CD14-positive monocyte (primary cell): ENCODE results near the gene TAP2. TPM values are rescaled to one million over a fixed set of nuclear protein-coding genes. Genes with fewer than 3 reads are reported as not detected.
A peak's percentile ranks its signal among the peaks of the same experiment; 100 is the strongest.

Source experiments
- DNase-seq, 3 donors: peaks; one replicate each; pipeline ENCODE4 v3.0.0-alpha.2; 2011 to 2022
- H2AFZ ChIP-seq: 2 replicates; pipeline ENCODE4 v1.6.0; 2012; ENCODE audit warnings: mild to moderate bottlenecking, low read depth, low read length, inconsistent platforms; ENCODE audit not compliant: insufficient read depth, poor library complexity, severe bottlenecking
- H3K27ac ChIP-seq, 2 donors: 1 replicate in 1 of 2; 2 replicates in 1 of 2; pipeline ENCODE4 v1.5.1; 2012 to 2013; ENCODE audit warnings: low read length in 2 of 2, control low read depth in 1 of 2, inconsistent platforms in 1 of 2, low read depth in 1 of 2, mild to moderate bottlenecking in 1 of 2
- H3K27me3 ChIP-seq, 2 donors: one replicate each; pipeline versions ENCODE4 v1.6.0 to v1.6.1; 2011 to 2013; ENCODE audit warnings: low read length in 2 of 2; ENCODE audit not compliant: control insufficient read depth in 2 of 2, insufficient read depth in 2 of 2
- H3K36me3 ChIP-seq, 2 donors: replicated peaks in 1 of 2; 1 replicate in 1 of 2; 2 replicates in 1 of 2; pipeline versions ENCODE4 v1.5.1 to v1.6.1; 2012 to 2013; ENCODE audit warnings: low read length in 2 of 2, control low read depth in 1 of 2, inconsistent platforms in 1 of 2, mild to moderate bottlenecking in 1 of 2; ENCODE audit not compliant: insufficient read depth in 2 of 2, control insufficient read depth in 1 of 2
- H3K4me1 ChIP-seq, 2 donors: 1 replicate in 1 of 2; 2 replicates in 1 of 2; pipeline versions ENCODE4 v1.5.1 to v1.6.1; 2012 to 2013; ENCODE audit warnings: low read length in 2 of 2, control low read depth in 1 of 2, inconsistent platforms in 1 of 2, mild to moderate bottlenecking in 1 of 2, moderate library complexity in 1 of 2; ENCODE audit not compliant: insufficient read depth in 2 of 2, control insufficient read depth in 1 of 2
- H3K4me2 ChIP-seq: replicated peaks from 2 replicates; pipeline ENCODE3; 2012; ENCODE audit warnings: low read length, moderate library complexity, mild to moderate bottlenecking; ENCODE audit not compliant: poor library complexity, severe bottlenecking; ENCODE audit errors: extremely low read depth
- H3K4me3 ChIP-seq, 3 experiments: fragments of 200-600 bp in 1 of 3; sonication (generic) in 1 of 3; replicated peaks in 1 of 3; 1 replicate in 2 of 3; 2 replicates in 1 of 3; pipeline ENCODE4 v1.5.1; 2011 to 2013; ENCODE audit warnings: low read length in 3 of 3, mild to moderate bottlenecking in 3 of 3, control low read depth in 2 of 3, low read depth in 2 of 3, inconsistent platforms in 1 of 3, moderate library complexity in 1 of 3
- H3K79me2 ChIP-seq: 2 replicates; pipeline ENCODE4 v1.6.0; 2012; ENCODE audit warnings: mild to moderate bottlenecking, control low read depth, inconsistent platforms, low read length, moderate library complexity; ENCODE audit not compliant: insufficient read depth
- H3K9ac ChIP-seq: 2 replicates; pipeline ENCODE4 v1.6.0; 2017; ENCODE audit warnings: low read length, mild to moderate bottlenecking; ENCODE audit not compliant: insufficient read depth, poor library complexity, severe bottlenecking
- H3K9me3 ChIP-seq, 2 donors: replicated peaks in 1 of 2; 1 replicate in 1 of 2; 2 replicates in 1 of 2; pipeline versions ENCODE4 v1.5.1 to v1.6.1; 2012 to 2013; ENCODE audit warnings: low read length in 2 of 2, control low read depth in 1 of 2; ENCODE audit not compliant: control insufficient read depth in 1 of 2, insufficient read depth in 1 of 2
- H4K20me1 ChIP-seq: 2 replicates; pipeline ENCODE4 v1.6.0; 2012; ENCODE audit warnings: mild to moderate bottlenecking, low read length, control low read depth, moderate library complexity; ENCODE audit not compliant: insufficient read depth
- H3K27ac Mint-ChIP-seq, 7 donors: one replicate each; pipeline ENCODE4 v1.8.0; 2020; ENCODE audit warnings: mild to moderate bottlenecking in 7 of 7, mixed read lengths in 7 of 7, moderate library complexity in 6 of 7, inconsistent platforms in 2 of 7
- H3K27me3 Mint-ChIP-seq, 3 donors: one replicate each; pipeline ENCODE4 v1.8.0; 2021 to 2022; ENCODE audit warnings: low read depth in 3 of 3, mild to moderate bottlenecking in 3 of 3, mixed read lengths in 3 of 3, moderate library complexity in 3 of 3, inconsistent platforms in 1 of 3
- H3K36me3 Mint-ChIP-seq, 2 donors: one replicate each; pipeline ENCODE4 v1.8.0; 2020; ENCODE audit warnings: mixed read lengths in 2 of 2, inconsistent platforms in 1 of 2, mild to moderate bottlenecking in 1 of 2
- H3K4me1 Mint-ChIP-seq: one replicate; pipeline ENCODE4 v1.8.0; 2020; ENCODE audit warnings: mild to moderate bottlenecking, mixed read lengths
- H3K4me3 Mint-ChIP-seq, 2 donors: one replicate each; pipeline ENCODE4 v1.8.0; 2020; ENCODE audit warnings: mild to moderate bottlenecking in 2 of 2, mixed read lengths in 2 of 2, moderate library complexity in 1 of 2
- H3K9me3 Mint-ChIP-seq, 7 donors: one replicate each; pipeline ENCODE4 v1.8.0; 2020 to 2022; ENCODE audit warnings: mixed read lengths in 7 of 7, mild to moderate bottlenecking in 6 of 7, moderate library complexity in 6 of 7, inconsistent platforms in 2 of 7
- CTCF ChIP-seq: fragments of 200-600 bp; IDR thresholded peaks from one replicate; pipeline ENCODE4 v1.8.0; 2022; ENCODE audit warnings: antibody characterized with exemption, mild to moderate bottlenecking
- WGBS: methylation state at CpG from one replicate; pipeline ENCODE4 v1.1.5; 2013; ENCODE audit warnings: missing lambda C conversion rate; ENCODE audit not compliant: insufficient coverage; 5-methylcytosine and 5-hydroxymethylcytosine counted together
- intact Hi-C, 2 donors: fragments of 100-400 bp; cut with micrococcal nuclease; formaldehyde crosslinking; loops; one replicate each; pipeline versions ENCODE4 v1.15.0 to v1.15.1; 2023
- polyA plus RNA-seq, 3 donors: library from polyadenylated mRNA; depleted of rRNA in 1 of 3; unstranded in 2 of 3; stranded (reverse) in 1 of 3; fragments of 300-500 nt in 2 of 3; fragments of >200 nt in 1 of 3; fragmentation: Illumina TruSeq in 2 of 3; gene quantifications; 1 replicate in 2 of 3; 2 replicates in 1 of 3; pipeline ENCODE4 v1.2.3, GENCODE V29; 2012 to 2021

TAP2 gene
- polyA plus RNA-seq, 3 donors: 12.6 to 48.7 (median 25.9) TPM

- DNase-seq: no peak
- Histone ChIP-seq H3K27ac (no peak overlapping the region), H3K9me3 (peaks cover 5 to 6% of the 10 kb centered on the region in 2 donors), H3K9ac (no peak overlapping the region), H3K79me2 (no peaks in the 10 kb centered on the region), H2AFZ (no peak overlapping the region), H4K20me1 (no peaks in the 10 kb centered on the region), H3K4me3 (no peak overlapping the region), H3K36me3 (no peaks in the 10 kb centered on the region), H3K4me1 (peaks cover 30 to 32% of the 10 kb centered on the region in 2 donors), H3K27me3 (peaks cover 0 to 9% of the 10 kb centered on the region in 2 donors), H3K4me2 (no peak overlapping the region)
- WGBS: 94% methylated on average over 2 of the region's 3 CpGs
- no peak for TF ChIP-seq CTCF
- Mint-ChIP-seq H3K27ac (peak overlapping the region in 1 of 7 donors; percentile 64), H3K36me3 (peaks cover 2 to 3% of the 10 kb centered on the region in 2 donors), H3K4me1 (peaks cover 33% of the 10 kb centered on the region), H3K27me3 (peaks cover 0 to 15% (median 9%) of the 10 kb centered on the region in 3 donors), H3K4me3 (no peak overlapping the region), H3K9me3 (peaks cover 7 to 9% (median 9%) of the 10 kb centered on the region in 7 donors)
- intact Hi-C loops: loop anchor here (5.0 to 10.0 kb wide), 3 partner anchors 94 to 554 kb away; no protein-coding TSS in a partner anchor
Measured at GRCh38 chr6:32799168-32799567, 39.4 kb downstream of the TAP2 start.

- H3K9me3 ChIP-seq: peaks cover 5 to 6% of the 10 kb centered on the region in 2 donors
- peaks cover 0 to 5% of the 10 kb centered on the region in 2 donors for H3K27me3 ChIP-seq
- H3K4me3 ChIP-seq: peak overlapping the region; percentile 0 to 69 (median 31)
- H3K36me3 ChIP-seq: no peaks in the 10 kb centered on the region
- H4K20me1 ChIP-seq: no peaks in the 10 kb centered on the region
- H3K79me2 ChIP-seq: no peaks in the 10 kb centered on the region
- peaks cover 2 to 3% of the 10 kb centered on the region in 2 donors for H3K36me3 Mint-ChIP-seq
- H3K9ac ChIP-seq: no peak overlapping the region
- peak overlapping the region; percentile 74 for H3K4me2 ChIP-seq
- H3K27me3 Mint-ChIP-seq: peaks cover 0 to 4% (median 3%) of the 10 kb centered on the region in 3 donors
- H3K4me3 Mint-ChIP-seq: peak overlapping the region; percentile 72 to 93
- H2AFZ ChIP-seq: peak overlapping the region; percentile 60
- DNase-seq: peak; percentile 65 to 88 (median 76)
- intact Hi-C loops: loop anchor here (2.0 to 10.0 kb wide), 4 partner anchors 92 to 552 kb away; no protein-coding TSS in a partner anchor
- peaks cover 43 to 46% of the 10 kb centered on the region in 2 donors for H3K4me1 ChIP-seq
- TF ChIP-seq CTCF: peak; percentile 92
- H3K27ac Mint-ChIP-seq: peak overlapping the region; percentile 62 to 90 (median 87)
- peaks cover 43% of the 10 kb centered on the region for H3K4me1 Mint-ChIP-seq
- H3K9me3 Mint-ChIP-seq: peaks cover 7 to 9% (median 9%) of the 10 kb centered on the region in 7 donors
- 1% methylated on average over 16 of the region's 30 CpGs for WGBS
- H3K27ac ChIP-seq: peak overlapping the region; percentile 8 to 42
Measured at GRCh38 chr6:32796848-32797776, 41.4 kb downstream of the TAP2 start.
